HepG2 (cell line): Measurements from ENCODE around the gene CBLN3. TPM values are rescaled to one million over a fixed set of nuclear protein-coding genes. Genes with fewer than 3 reads are reported as not detected.

ENCODE experiments used
- ATAC-seq: fragments of 200-7000 bp; cut with Tn5 transposase; 3 replicates; pipeline ENCODE4 v1.9.1; 2020; ENCODE audit warnings: mild to moderate bottlenecking, moderate library complexity
- BruUV-seq: library from RNA; stranded (reverse); fragments of 400-500 nt; replicated peaks from 2 replicates; lab custom pipeline; 2021; lab: Mats Ljungman, UMichigan
- CTCF ChIA-PET: fragments of 300-600 bp; formaldehyde crosslinking; extraction: SDS; loops from one replicate; lab custom pipeline; 2021; ENCODE audit warnings: low total read pairs, inconsistent platforms, low intra/inter-chr PET ratio; lab: Yijun Ruan, JAX
- POLR2A ChIA-PET: fragments of 350-600 bp; sonication (Branson Sonifier 250); formaldehyde crosslinking; loops from one replicate; lab custom pipeline; 2020; ENCODE audit warnings: antibody characterized with exemption, inconsistent platforms; lab: Yijun Ruan, JAX
- DNase-seq: peaks from one replicate; pipeline ENCODE4 v3.0.0-alpha.2; 2015; ENCODE audit warnings: low spot score
- FAIRE-seq: peaks from 3 replicates; lab custom pipeline; 2011; peaks lifted over from hg19 to GRCh38; lab: Jason Lieb, UNC
- H2AFZ ChIP-seq: one replicate; pipeline ENCODE4 v1.6.1; 2011; ENCODE audit warnings: low read length, inconsistent platforms
- H3K27ac ChIP-seq: fragments of 300-600 bp; 3 replicates; pipeline ENCODE4 v1.8.0; 2011; ENCODE audit warnings: mixed run types, mild to moderate bottlenecking, mixed read lengths, low read length, inconsistent platforms; ENCODE audit not compliant: insufficient read depth; ENCODE audit errors: extremely low read length
- H3K27me3 ChIP-seq, 2 experiments: fragments of 200-600 bp in 1 of 2; 2 replicates in 1 of 2; 3 replicates in 1 of 2; pipeline versions ENCODE4 v1.6.0 to v1.8.0; 2011; ENCODE audit warnings: low read length in 2 of 2, mild to moderate bottlenecking in 2 of 2, moderate library complexity in 2 of 2, inconsistent platforms in 1 of 2; ENCODE audit not compliant: insufficient read depth in 2 of 2, control insufficient read depth in 1 of 2
- H3K36me3 ChIP-seq, 2 experiments: fragments of 200-600 bp in 1 of 2; replicated peaks in 1 of 2; 2 replicates in 1 of 2; 3 replicates in 1 of 2; pipeline versions ENCODE4 v1.5.1 to v1.8.0; 2011; ENCODE audit warnings: low read length in 2 of 2, inconsistent platforms in 1 of 2; ENCODE audit not compliant: insufficient read depth in 2 of 2, control insufficient read depth in 1 of 2
- H3K4me1 ChIP-seq: 2 replicates; pipeline ENCODE4 v1.5.1; 2012; ENCODE audit warnings: low read length, inconsistent platforms; ENCODE audit not compliant: insufficient read depth
- H3K4me2 ChIP-seq: 2 replicates; pipeline ENCODE4 v1.6.0; 2011; ENCODE audit warnings: low read depth, low read length, inconsistent platforms
- H3K4me3 ChIP-seq, 3 experiments: fragments of 200-600 bp in 1 of 3; sonication (generic), shearing (Covaris generic) in 1 of 3; replicated peaks in 1 of 3; 2 replicates each; pipeline ENCODE4 v1.5.1; 2011 to 2016; ENCODE audit warnings: low read length in 3 of 3, inconsistent platforms in 2 of 3, low read depth in 2 of 3, mild to moderate bottlenecking in 2 of 3, control low read depth in 1 of 3, mixed read lengths in 1 of 3; ENCODE audit not compliant: insufficient read depth in 1 of 3
- H3K79me2 ChIP-seq: one replicate; pipeline ENCODE4 v1.6.1; 2011; ENCODE audit warnings: low read length, inconsistent platforms; ENCODE audit not compliant: insufficient read depth
- H3K9ac ChIP-seq: 2 replicates; pipeline ENCODE4 v1.6.0; 2011; ENCODE audit warnings: mild to moderate bottlenecking, low read depth, low read length, inconsistent platforms; ENCODE audit not compliant: insufficient read depth
- H3K9me3 ChIP-seq: 2 replicates; pipeline ENCODE4 v1.5.1; 2012; ENCODE audit warnings: mild to moderate bottlenecking, low read length
- H4K20me1 ChIP-seq: 2 replicates; pipeline ENCODE4 v1.6.0; 2011; ENCODE audit warnings: inconsistent platforms, mild to moderate bottlenecking, low read length, moderate library complexity; ENCODE audit not compliant: insufficient read depth
- ATF7 ChIP-seq, 2 experiments: fragments of 450-650 bp in 1 of 2; sonication (generic) in 1 of 2; formaldehyde crosslinking in 1 of 2; IDR thresholded peaks; 2 replicates each; pipeline versions ENCODE4 v1.4.0 to v1.6.1; 2016 to 2020; ENCODE audit warnings: antibody characterized with exemption in 1 of 2, mild to moderate bottlenecking in 1 of 2, missing genetic modification reagents in 1 of 2
- FOXA1 ChIP-seq, 2 experiments: fragments of 450-650 bp in 1 of 2; sonication (generic) in 1 of 2; formaldehyde crosslinking in 1 of 2; IDR thresholded peaks; 2 replicates each; pipeline versions ENCODE4 v1.4.0 to v1.6.1; 2016 to 2020; ENCODE audit warnings: missing genetic modification reagents in 1 of 2
- IKZF1 ChIP-seq: fragments of 450-650 bp; IDR thresholded peaks from 2 replicates; pipeline ENCODE4 v1.7.1; 2016
- ZNF773 ChIP-seq: sonication (generic); formaldehyde crosslinking; IDR thresholded peaks from 2 replicates; pipeline ENCODE4 v1.4.0; 2020; ENCODE audit warnings: missing genetic modification reagents, borderline replicate concordance
- WGBS: methylation state at CpG from one replicate; pipeline ENCODE4 v1.1.6; 2017; ENCODE audit warnings: low lambda C conversion rate; 5-methylcytosine and 5-hydroxymethylcytosine counted together
- in situ Hi-C: cut with HindIII; loops from 2 replicates; pipeline ENCODE4 v1.10.0; 2017; ENCODE audit warnings: low pct_unique_long_range_greater_than_20kb; ENCODE audit not compliant: extremely low pct_ligation_motif_present
- intact Hi-C: fragments of 100-400 bp; cut with micrococcal nuclease; formaldehyde crosslinking; loops from one replicate; pipeline ENCODE4 v1.10.0; 2022; ENCODE audit not compliant: unreplicated experiment
- polyA plus RNA-seq, 8 experiments: library from polyadenylated mRNA; depleted of rRNA in 3 of 8; stranded (reverse) in 7 of 8; unstranded in 1 of 8; fragments of >200 nt; fragmentation: Illumina TruSeq in 4 of 8; extraction: Trizol in 4 of 8; gene quantifications; 2 replicates each; pipeline versions ENCODE4 v1.2.1 to v1.2.3, GENCODE V29; 2011 to 2016; ENCODE audit warnings: low read depth in 4 of 8, missing spikeins in 1 of 8, mixed read lengths in 1 of 8; ENCODE audit not compliant: insufficient read depth in 1 of 8
- total RNA-seq, 5 experiments: library from RNA; depleted of rRNA; stranded (reverse); fragments of >200 nt; fragmentation: Illumina TruSeq; extraction: Trizol; gene quantifications; 2 replicates each; pipeline ENCODE4 v1.2.3, GENCODE V29; 2016; ENCODE audit warnings: low read depth in 1 of 5
- TF ChIP-seq, protein P1 (sequence below): sonication (generic); formaldehyde crosslinking; IDR thresholded peaks from 2 replicates; pipeline ENCODE4 v1.9.0; 2021; ENCODE audit warnings: mild to moderate bottlenecking, missing genetic modification reagents
- TF ChIP-seq, protein P2 (sequence below): sonication (generic); formaldehyde crosslinking; IDR thresholded peaks from 2 replicates; pipeline ENCODE4 v1.5.0; 2020; ENCODE audit warnings: missing genetic modification reagents

The CBLN3 gene
- total and polyA plus RNA-seq, 2 of the 13 experiments (the other 11 are each of a cell fraction or from before 2014, with no cell fraction given) = 0.66 to 0.98 TPM

DNA sequence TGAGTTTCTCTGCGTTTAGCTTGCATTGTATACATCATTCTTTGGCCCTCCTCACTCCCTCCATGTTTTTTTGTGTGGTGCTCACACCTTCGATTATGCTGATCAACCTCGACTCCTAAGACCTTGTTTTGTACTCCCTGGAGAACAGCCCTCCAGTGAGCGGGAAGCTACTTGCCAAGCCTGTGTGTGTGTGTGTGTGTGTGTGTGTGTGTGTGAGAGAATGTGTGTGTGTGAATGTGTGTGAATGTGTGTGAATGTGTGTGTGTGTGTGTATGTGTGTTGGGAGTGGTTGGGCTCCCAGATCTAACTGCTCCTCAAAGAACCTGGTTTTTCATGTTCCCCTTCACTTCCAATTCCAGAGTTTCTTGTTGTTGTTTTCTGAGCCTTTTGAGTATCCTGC lies 24.7 kb downstream of the CBLN3 start:
- H2AFZ ChIP-seq = no peak overlapping the region
- in situ Hi-C loops = no loop called here
- CTCF ChIA-PET = no interaction called here
- TF ChIP-seq, protein P1, sequence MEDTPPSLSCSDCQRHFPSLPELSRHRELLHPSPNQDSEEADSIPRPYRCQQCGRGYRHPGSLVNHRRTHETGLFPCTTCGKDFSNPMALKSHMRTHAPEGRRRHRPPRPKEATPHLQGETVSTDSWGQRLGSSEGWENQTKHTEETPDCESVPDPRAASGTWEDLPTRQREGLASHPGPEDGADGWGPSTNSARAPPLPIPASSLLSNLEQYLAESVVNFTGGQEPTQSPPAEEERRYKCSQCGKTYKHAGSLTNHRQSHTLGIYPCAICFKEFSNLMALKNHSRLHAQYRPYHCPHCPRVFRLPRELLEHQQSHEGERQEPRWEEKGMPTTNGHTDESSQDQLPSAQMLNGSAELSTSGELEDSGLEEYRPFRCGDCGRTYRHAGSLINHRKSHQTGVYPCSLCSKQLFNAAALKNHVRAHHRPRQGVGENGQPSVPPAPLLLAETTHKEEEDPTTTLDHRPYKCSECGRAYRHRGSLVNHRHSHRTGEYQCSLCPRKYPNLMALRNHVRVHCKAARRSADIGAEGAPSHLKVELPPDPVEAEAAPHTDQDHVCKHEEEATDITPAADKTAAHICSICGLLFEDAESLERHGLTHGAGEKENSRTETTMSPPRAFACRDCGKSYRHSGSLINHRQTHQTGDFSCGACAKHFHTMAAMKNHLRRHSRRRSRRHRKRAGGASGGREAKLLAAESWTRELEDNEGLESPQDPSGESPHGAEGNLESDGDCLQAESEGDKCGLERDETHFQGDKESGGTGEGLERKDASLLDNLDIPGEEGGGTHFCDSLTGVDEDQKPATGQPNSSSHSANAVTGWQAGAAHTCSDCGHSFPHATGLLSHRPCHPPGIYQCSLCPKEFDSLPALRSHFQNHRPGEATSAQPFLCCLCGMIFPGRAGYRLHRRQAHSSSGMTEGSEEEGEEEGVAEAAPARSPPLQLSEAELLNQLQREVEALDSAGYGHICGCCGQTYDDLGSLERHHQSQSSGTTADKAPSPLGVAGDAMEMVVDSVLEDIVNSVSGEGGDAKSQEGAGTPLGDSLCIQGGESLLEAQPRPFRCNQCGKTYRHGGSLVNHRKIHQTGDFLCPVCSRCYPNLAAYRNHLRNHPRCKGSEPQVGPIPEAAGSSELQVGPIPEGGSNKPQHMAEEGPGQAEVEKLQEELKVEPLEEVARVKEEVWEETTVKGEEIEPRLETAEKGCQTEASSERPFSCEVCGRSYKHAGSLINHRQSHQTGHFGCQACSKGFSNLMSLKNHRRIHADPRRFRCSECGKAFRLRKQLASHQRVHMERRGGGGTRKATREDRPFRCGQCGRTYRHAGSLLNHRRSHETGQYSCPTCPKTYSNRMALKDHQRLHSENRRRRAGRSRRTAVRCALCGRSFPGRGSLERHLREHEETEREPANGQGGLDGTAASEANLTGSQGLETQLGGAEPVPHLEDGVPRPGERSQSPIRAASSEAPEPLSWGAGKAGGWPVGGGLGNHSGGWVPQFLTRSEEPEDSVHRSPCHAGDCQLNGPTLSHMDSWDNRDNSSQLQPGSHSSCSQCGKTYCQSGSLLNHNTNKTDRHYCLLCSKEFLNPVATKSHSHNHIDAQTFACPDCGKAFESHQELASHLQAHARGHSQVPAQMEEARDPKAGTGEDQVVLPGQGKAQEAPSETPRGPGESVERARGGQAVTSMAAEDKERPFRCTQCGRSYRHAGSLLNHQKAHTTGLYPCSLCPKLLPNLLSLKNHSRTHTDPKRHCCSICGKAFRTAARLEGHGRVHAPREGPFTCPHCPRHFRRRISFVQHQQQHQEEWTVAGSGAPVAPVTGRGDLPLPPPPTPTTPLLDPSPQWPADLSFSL = no peak
- TF ChIP-seq ZNF773 (CRISPR knock-in tag) = 0 out of 2 replicates have a peak, but pooled peaks have one; percentile 15
- TF ChIP-seq ATF7 (IDR thresholded peaks at IDR 0.05) = no peak
- no peak for TF ChIP-seq ATF7 (CRISPR knock-in tag; IDR thresholded peaks at IDR 0.05)
- 0 out of 2 replicates have a peak, but pooled peaks have one; percentile 36 for TF ChIP-seq FOXA1 (IDR thresholded peaks at IDR 0.05)
- TF ChIP-seq FOXA1 (CRISPR knock-in tag; IDR thresholded peaks at IDR 0.05) = no peak
- TF ChIP-seq IKZF1 = peak; percentile 69; the same call in 1 of the 2 replicates
- TF ChIP-seq, protein P2, sequence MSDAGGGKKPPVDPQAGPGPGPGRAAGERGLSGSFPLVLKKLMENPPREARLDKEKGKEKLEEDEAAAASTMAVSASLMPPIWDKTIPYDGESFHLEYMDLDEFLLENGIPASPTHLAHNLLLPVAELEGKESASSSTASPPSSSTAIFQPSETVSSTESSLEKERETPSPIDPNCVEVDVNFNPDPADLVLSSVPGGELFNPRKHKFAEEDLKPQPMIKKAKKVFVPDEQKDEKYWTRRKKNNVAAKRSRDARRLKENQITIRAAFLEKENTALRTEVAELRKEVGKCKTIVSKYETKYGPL (CRISPR knock-in tag) = no peak
- TF ChIP-seq, all 625 proteins: peak for 3
- ATAC-seq (no peak), DNase-seq (no peak), FAIRE-seq (peak; percentile 49)
- BruUV-seq = no TSS peak
- no peak overlapping the region for H3K9ac ChIP-seq
- H3K27ac ChIP-seq = no peak overlapping the region
- H3K79me2 ChIP-seq = no peaks in the 10 kb centered on the region
- H3K4me3 ChIP-seq = no peak overlapping the region
- H3K27me3 ChIP-seq = peaks cover 5 to 14% of the 10 kb centered on the region in 2 experiments; a peak in 4 of 5 replicates
- no peaks in the 10 kb centered on the region for H3K36me3 ChIP-seq
- H4K20me1 ChIP-seq = no peaks in the 10 kb centered on the region
- intact Hi-C loops = no loop called here
- H3K4me1 ChIP-seq = peaks cover 27% of the 10 kb centered on the region
- H3K9me3 ChIP-seq = no peaks in the 10 kb centered on the region
- POLR2A ChIA-PET = interaction anchor here (1.2 kb wide), 1 partner anchor 25 kb away, joined by 4 read pairs; the partner anchor contains the start of genes CBLN3 and KHNYN
- 69% methylated on average over 4 of the region's 4 CpGs for WGBS
- H3K4me2 ChIP-seq = no peak overlapping the region
